HG03025 (cell line): ENCODE measurements around the gene DRD5.

Source experiments
- ATAC-seq: cut with Tn5 transposase; IDR thresholded peaks from one replicate; pipeline ENCODE4 v1.9.1; 2021; ENCODE audit warnings: mild to moderate bottlenecking, moderate library complexity; ENCODE audit not compliant: unreplicated experiment, low FRiP score

The DRD5 gene

DNA sequence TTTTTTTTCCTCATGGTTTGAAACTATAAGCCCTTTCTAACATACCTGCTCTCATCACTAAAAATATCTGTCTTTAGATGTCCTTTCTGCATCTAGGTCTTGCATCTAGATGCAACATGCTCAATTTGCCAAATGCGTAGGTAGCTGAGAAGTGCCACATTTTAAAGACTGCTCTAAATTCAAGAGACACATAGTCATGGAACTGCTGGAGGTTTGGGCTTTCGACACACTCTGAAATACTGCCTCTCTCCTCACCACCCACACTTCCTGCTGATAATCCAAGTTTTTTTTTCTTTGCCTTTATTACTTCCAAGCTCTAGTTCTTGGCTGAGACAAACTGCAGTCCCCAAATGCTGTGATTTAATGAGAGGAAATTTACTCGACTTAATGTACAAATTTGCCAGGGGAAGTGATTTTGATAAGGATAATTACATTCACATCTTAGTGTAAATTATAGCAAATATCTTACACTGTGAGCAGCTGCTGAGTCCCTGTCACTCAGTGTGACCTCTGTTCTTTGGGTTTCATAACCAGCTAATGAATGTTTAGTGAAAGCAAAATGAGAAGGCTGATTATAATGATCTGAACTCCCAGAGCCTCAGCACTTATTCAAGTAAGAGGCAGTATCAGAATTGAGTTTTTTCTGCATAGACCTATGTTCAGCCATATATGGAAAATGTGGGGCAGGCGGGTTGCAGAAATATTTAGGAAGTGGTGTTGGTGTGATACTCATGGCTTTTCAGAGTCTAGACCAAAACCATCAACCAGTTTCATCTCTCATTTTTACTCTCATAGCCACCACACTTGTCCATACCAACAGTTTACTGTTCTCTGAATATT lies 31.3 kb downstream of the DRD5 start:
- peak; percentile 86 for ATAC-seq

DNA sequence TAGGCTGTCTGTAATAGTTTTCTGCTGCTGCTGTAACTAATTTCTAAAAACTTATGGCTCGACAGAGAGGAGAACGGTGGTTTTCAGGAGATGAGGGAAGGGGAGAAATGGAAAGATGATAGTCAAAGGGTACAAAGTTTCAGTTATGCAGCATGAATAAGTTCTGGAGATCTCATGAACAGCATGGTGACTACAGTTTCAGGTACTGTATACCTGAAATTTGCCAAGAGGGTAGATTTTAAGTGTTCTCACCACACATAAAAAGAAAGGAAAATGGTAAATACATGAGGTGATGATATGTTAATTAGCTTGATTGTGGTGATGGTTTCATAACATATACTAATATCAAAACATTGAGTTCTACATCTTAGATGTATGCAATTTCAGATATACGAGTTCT lies 34.9 kb downstream of the DRD5 start:
- no peak for ATAC-seq

DNA sequence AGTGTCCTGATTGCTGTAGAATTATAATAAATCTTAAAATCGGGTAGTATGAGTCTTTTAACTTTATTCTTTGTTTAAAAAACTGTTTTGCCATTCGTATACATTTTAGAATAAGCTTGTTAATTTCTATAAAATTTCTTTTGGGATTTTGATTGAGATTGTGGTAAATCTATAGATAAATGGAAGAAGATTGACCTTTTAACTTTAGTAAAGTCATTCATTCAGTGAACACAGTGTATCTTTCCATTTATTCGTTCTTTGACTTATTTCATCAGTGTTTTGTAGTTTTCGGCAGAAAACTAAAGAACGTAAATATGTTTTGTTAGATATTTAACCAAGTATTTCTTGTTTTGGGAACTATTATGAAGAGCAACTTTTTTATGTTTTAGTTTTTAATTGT lies 38.9 kb downstream of the DRD5 start:
- ATAC-seq = no peak

DNA sequence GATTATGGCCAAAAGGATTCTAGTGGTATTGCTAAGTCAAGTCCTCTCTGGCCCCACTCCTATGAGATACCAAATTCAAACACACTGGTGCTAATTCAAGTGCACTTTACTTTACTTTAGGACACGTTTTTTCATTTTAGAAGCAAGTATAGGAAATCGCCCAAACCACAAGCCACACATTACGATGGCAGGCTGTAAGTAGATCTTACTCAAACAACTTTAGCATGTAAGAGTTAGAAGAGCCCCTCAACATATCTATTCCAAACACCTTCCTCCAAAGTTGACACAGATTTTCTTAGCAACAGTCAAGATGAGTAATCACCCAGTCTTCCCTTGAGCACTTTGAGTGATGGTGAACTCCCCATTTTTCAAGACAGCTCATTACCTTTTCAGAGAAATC lies 43.6 kb downstream of the DRD5 start:
- no peak for ATAC-seq

DNA sequence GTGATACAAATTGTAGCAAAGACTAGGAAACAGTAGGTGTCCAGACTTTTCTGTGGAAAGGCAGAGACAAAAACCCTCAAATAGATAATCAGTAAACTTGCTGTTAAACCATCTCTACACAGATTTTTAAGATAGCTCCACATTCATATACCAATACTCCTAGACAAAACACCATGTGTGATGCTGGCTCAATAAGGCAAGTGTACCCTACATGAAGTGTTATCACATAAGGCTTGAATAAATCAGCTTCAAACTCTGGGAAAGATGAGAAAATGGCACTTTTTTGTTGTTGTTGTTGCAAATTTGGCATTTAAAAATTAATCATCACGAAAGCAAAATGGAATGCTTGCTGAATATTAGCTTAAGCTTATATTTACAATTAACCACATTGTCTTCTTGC lies 45.1 kb downstream of the DRD5 start:
- ATAC-seq = no peak

DNA sequence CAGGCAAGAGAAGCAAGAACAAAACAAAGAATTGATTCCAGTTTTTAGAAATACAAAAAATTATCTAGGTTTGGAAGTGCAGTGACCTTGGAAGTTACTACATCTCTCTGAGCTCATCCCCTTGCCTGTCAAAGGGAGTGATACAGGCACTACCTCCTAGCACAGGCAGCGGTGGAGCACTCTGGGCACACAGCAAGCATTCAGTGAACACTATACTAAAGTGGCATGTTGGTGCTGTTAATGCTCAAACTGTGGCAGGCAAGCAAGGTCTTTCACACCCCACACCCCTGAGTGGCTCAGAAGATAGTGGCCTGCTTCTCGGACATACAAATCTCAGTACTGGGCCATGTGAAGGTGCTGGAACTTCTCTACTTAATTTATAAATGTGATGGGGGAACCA lies 51.2 kb downstream of the DRD5 start:
- no peak for ATAC-seq

DNA sequence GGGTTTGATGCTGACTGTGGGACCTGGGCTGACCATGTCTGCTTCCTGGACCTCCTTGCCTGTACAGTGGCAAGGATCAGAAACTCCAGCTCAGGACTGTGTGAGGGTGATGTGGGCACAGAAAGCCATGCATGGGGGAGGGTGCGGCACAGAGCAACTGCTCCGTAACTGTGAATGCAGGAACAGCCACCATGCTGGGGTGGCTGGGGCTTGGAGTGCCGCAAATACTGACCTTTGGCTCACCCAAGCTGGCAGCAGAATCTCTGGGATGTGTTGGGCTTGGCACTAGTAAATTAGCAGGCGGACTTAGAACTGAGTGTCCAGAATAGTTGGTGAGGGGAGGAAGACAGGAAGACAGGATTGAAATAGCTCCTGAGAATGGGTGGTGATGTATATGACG lies 52.0 kb downstream of the DRD5 start:
- ATAC-seq = no peak
